ENCODE data around the gene EIF2AK2. TPM values are rescaled to one million over a fixed set of nuclear protein-coding genes. Genes with fewer than 3 reads are reported as not detected.

Gene EIF2AK2
- polyA plus RNA-seq, 1 donor = 18.6 TPM

GRCh38 chr2:37100054-37100453, 56.7 kb downstream of the EIF2AK2 start:
- no peak for DNase-seq (ENCODE audit: low read depth)

- no peak for DNase-seq (ENCODE audit: low read depth)
Observed at GRCh38 chr2:37098416-37099118, 58.2 kb downstream of the EIF2AK2 start.

DNA sequence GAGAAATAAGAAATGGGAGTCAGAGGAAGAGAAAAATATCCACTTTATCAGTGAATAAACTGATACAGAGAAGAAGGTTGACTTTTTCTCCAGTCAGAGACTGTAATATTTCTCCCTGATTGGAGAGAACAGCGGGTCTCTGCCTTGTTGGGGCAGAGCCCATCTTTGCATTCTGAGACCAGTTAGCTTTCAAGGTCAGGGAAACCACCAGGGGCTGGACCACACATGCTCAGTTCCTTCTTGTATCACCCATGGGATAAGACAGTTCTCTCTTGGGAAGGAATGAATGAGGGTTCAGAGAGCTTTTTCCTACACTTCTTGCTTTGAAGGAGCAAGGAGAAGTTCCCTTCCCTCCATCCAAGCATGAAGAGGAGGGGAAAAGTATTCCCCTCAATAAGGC, 60.2 kb downstream of the EIF2AK2 start:
- no peak for DNase-seq (ENCODE audit: low read depth)

- no peak for DNase-seq (ENCODE audit: low read depth)
Observed at GRCh38 chr2:37091873-37092272, 64.9 kb downstream of the EIF2AK2 start.

- DNase-seq (ENCODE audit: low read depth) = no peak
Observed at GRCh38 chr2:37090019-37090477, 66.7 kb downstream of the EIF2AK2 start.

DNA sequence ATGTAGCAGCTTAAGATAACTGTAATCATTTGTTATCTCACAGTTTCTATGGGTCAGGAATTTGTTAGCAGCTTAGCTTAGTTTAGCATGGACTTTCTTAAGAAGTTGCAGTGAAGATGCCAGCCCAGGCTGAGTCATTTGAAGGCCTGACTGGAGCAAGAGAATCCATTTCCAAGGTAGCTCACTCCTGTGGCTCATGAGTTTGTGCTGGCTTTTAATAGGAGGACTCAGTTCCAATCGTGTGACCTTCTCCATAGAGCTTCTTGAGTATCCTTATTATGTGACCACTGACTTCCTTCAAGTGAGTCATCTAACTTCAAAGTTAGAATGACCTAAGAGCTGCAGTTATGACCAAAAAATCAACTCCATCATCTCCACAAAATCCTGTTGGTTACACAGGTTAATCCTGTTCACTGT, 71.0 kb downstream of the EIF2AK2 start:
- no peak for DNase-seq (ENCODE audit: low read depth)

DNA sequence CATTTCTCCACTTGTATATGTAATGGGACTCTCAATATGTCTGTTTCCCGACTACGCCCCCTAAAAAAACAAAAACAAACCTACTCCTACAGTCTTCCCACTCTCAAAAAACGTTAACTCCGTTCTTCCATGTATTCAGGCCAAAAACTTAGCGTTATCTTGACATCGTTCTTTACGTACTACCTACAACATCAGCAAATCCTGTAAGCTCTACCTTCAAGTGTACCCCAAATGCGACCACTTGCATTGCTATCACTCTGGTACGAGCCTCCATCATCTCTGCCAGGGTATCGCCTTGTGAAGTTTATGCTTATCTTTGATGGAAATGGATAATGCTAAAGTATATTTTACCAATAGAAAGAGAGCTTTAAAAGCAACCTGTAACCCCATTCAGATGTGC, 72.0 kb downstream of the EIF2AK2 start:
- DNase-seq (ENCODE audit: low read depth) = no peak

- peak; percentile 97 for DNase-seq (ENCODE audit: low read depth)
Observed at GRCh38 chr2:37083873-37084794, 72.6 kb downstream of the EIF2AK2 start, which contains the start of the genes GPATCH11 and HEATR5B. GPATCH11 (plus strand) TSS chr2:37084518; CDS start chr2:37088382, 3,864 bp downstream. HEATR5B (minus strand) TSS chr2:37084372; CDS start chr2:37083414, 958 bp downstream.

- DNase-seq (ENCODE audit: low read depth) = no peak
Observed at GRCh38 chr2:37080689-37081088, 76.1 kb downstream of the EIF2AK2 start.

- DNase-seq (ENCODE audit: low read depth) = no peak
Observed at GRCh38 chr2:37080266-37080665, 76.5 kb downstream of the EIF2AK2 start.

- no peak for DNase-seq (ENCODE audit: low read depth)
Observed at GRCh38 chr2:37070931-37071330, 85.8 kb downstream of the EIF2AK2 start.

GRCh38 chr2:37068686-37069085, 88.1 kb downstream of the EIF2AK2 start:
- DNase-seq (ENCODE audit: low read depth) = no peak

DNA sequence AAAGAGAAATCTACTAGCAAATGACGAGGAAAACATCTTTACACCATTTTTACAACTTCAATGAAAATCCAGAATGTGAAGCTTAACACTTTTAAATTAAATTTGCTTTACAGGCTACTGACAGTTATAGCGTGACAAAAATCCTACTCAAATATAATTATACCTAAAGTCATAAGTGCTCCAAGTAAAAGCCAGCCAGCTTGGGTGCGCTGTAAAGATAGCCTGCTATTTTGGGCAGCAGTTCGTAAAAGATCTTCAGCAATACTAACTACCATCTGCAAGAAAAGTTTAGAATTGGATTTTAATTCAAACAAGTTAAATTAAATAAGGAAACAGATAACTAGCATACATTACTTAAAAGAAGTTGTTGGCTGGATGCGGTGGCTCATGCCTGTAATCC, 95.0 kb downstream of the EIF2AK2 start:
- no peak for DNase-seq (ENCODE audit: low read depth)

DNA sequence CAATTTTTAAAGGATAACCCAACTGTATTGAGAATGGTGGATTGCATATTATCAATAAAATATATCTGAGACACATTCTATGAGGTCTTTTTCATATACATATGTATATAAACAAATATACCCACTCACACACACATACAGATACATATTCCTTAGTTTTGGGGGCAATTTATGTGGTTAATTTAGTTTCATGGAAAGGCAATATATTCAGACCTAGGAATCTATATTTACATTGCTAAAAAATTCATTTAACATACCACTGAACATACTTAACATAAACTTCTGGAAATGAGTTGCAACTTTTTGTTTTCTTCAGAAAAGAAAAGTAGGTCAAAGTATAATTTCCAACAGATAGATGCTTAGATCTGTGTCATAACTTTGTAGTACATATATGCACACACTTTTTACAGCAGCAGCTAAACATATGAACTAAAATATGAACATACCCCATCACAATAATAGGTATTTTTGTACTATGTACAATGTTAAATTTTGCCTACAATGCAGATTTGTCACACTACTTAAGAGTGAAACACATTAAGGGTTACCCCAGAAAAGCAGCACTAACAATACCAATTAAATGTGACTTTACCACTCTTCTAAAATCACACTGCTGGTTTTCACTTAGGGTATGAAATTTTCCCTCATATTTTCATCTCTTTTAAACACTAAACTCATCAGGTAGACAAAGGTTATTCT, 95.6 kb downstream of the EIF2AK2 start:
- DNase-seq (ENCODE audit: low read depth) = no peak

- DNase-seq (ENCODE audit: low read depth) = no peak
Observed at GRCh38 chr2:37060446-37060845, 96.3 kb downstream of the EIF2AK2 start.

DNA sequence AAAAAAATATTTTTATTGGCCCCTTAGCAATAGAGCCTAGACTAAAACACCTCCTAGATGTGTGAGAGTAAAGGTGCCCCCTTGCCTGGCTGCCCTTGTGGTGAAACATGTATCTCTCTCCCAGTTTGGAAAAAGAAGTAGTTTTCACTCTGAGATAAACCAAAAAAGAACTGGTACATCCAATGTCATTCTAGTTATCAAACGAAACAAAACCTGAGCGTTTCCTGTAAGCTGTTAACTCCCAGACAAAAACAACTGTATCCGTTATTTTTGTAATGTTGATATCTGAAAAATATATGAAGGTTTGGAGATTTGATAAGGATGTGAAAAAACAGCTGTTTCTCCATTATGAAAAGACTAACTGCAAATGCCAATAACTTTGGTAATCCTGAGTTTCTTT, 96.9 kb downstream of the EIF2AK2 start:
- DNase-seq (ENCODE audit: low read depth) = no peak

- no peak for DNase-seq (ENCODE audit: low read depth)
Observed at GRCh38 chr2:37052600-37053332, 104.0 kb downstream of the EIF2AK2 start.

Data from forelimb muscle (tissue), 1 donor.